Esophagus (tissue), 2 donors: Measurements from ENCODE around the gene CACNG3. TPM values are rescaled to one million over a fixed set of nuclear protein-coding genes. Genes with fewer than 3 reads are reported as not detected.
"Not testable (repeated sequence)": the region's sequence is repeated elsewhere in the genome, so short reads cannot be mapped to it uniquely, and the experiment has no call there.

ENCODE experiments used
- H3K27ac ChIP-seq, 2 donors: one replicate each; pipeline ENCODE4 v1.5.1; 2013; ENCODE audit warnings: low read depth in 2 of 2, mild to moderate bottlenecking in 2 of 2, inconsistent platforms in 1 of 2, low read length in 1 of 2, moderate library complexity in 1 of 2
- H3K27me3 ChIP-seq, 2 donors: one replicate each; pipeline ENCODE4 v1.6.1; 2013; ENCODE audit warnings: low read length in 2 of 2, control low read depth in 1 of 2, mild to moderate bottlenecking in 1 of 2; ENCODE audit not compliant: insufficient read depth in 2 of 2, control insufficient read depth in 1 of 2
- H3K36me3 ChIP-seq, 2 donors: one replicate each; pipeline ENCODE4 v1.6.1; 2013; ENCODE audit warnings: low read length in 1 of 2; ENCODE audit not compliant: control insufficient read depth in 2 of 2, insufficient read depth in 2 of 2
- H3K4me1 ChIP-seq, 2 donors: one replicate each; pipeline ENCODE4 v1.6.1; 2013; ENCODE audit warnings: low read length in 1 of 2; ENCODE audit not compliant: control insufficient read depth in 2 of 2, insufficient read depth in 2 of 2
- H3K4me3 ChIP-seq, 2 donors: one replicate each; pipeline ENCODE4 v1.5.1; 2013; ENCODE audit warnings: low read length in 2 of 2, mild to moderate bottlenecking in 2 of 2, low read depth in 1 of 2, moderate library complexity in 1 of 2
- H3K9me3 ChIP-seq, 2 donors: one replicate each; pipeline ENCODE4 v1.6.1; 2013; ENCODE audit warnings: mild to moderate bottlenecking in 2 of 2, low read depth in 1 of 2, low read length in 1 of 2, moderate library complexity in 1 of 2; ENCODE audit not compliant: control insufficient read depth in 2 of 2, insufficient read depth in 1 of 2
- WGBS, 2 donors: extraction: QIAGEN DNeasy Blood & Tissue Kit; methylation state at CpG; one replicate each; pipeline ENCODE4 v1.1.7; 2013; 5-methylcytosine and 5-hydroxymethylcytosine counted together
- polyA plus RNA-seq, 2 donors: library from polyadenylated mRNA; stranded (reverse); fragments of 200-250 nt; gene quantifications; one replicate each; pipeline ENCODE4 v1.2.3, GENCODE V29; 2013
- donor health status: healthy with polysubstance abuse.
- donor health status: Bipolar disorder and iron deficiency.

CACNG3 gene
- polyA plus RNA-seq, 2 donors, result not detected

- Histone ChIP-seq H3K4me3 (no peak overlapping the region), H3K9me3 (peaks cover 0 to 2% of the 10 kb centered on the region in 2 donors), H3K36me3 (no peaks in the 10 kb centered on the region), H3K4me1 (no peaks in the 10 kb centered on the region), H3K27ac (no peak overlapping the region), H3K27me3 (no peaks in the 10 kb centered on the region)
- 72 to 85% methylated on average over 7 of the region's 7 CpGs for WGBS, 2 donors
Observed at GRCh38 chr16:24294131-24294530, 38.0 kb downstream of the CACNG3 start.

- no peaks in the 10 kb centered on the region for H3K27me3 ChIP-seq
- H3K4me3 ChIP-seq, result no peak overlapping the region
- H3K4me1 ChIP-seq, result no peaks in the 10 kb centered on the region
- no peak overlapping the region for H3K27ac ChIP-seq
- WGBS, 2 donors, result 49 to 53% methylated on average over 3 of the region's 3 CpGs
- H3K36me3 ChIP-seq, result no peaks in the 10 kb centered on the region
- peaks cover 0 to 2% of the 10 kb centered on the region in 2 donors for H3K9me3 ChIP-seq
Observed at GRCh38 chr16:24297375-24297774, 41.2 kb downstream of the CACNG3 start.

GRCh38 chr16:24298548-24299167 lies 42.5 kb downstream of the CACNG3 start:
- 70 to 77% methylated on average over 5 of the region's 5 CpGs for whole genome bisulfite sequencing, 2 donors
- Histone ChIP-seq H3K27ac (no peak overlapping the region), H3K27me3 (no peaks in the 10 kb centered on the region), H3K9me3 (peaks cover 0 to 2% of the 10 kb centered on the region in 2 donors), H3K36me3 (no peaks in the 10 kb centered on the region), H3K4me3 (no peak overlapping the region), H3K4me1 (no peaks in the 10 kb centered on the region)

- 76 to 81% methylated on average over 6 of the region's 6 CpGs for WGBS, 2 donors
Observed at GRCh38 chr16:24300750-24301149, 44.6 kb downstream of the CACNG3 start.

GRCh38 chr16:24302636-24303035 lies 46.5 kb downstream of the CACNG3 start:
- no peaks in the 10 kb centered on the region for H3K27me3 ChIP-seq
- no peaks in the 10 kb centered on the region for H3K9me3 ChIP-seq
- H3K4me1 ChIP-seq, result no peaks in the 10 kb centered on the region
- H3K4me3 ChIP-seq, result no peak overlapping the region
- no peaks in the 10 kb centered on the region for H3K36me3 ChIP-seq
- WGBS, 2 donors, result 72 to 80% methylated on average over 8 of the region's 8 CpGs
- no peak overlapping the region for H3K27ac ChIP-seq

More at GRCh38 chr16:24300750-24301149, 44.6 kb downstream of the CACNG3 start:
- not testable (repeated sequence) for H3K9me3 ChIP-seq, H3K36me3 ChIP-seq, H3K27me3 ChIP-seq, H3K4me3 ChIP-seq, H3K27ac ChIP-seq, H3K4me1 ChIP-seq

GRCh38 chr16:24308200-24308599 lies 52.1 kb downstream of the CACNG3 start:
- Histone ChIP-seq H3K4me1 (no peaks in the 10 kb centered on the region), H3K27me3 (no peaks in the 10 kb centered on the region), H3K4me3 (no peak overlapping the region), H3K36me3 (no peaks in the 10 kb centered on the region), H3K27ac (no peak overlapping the region), H3K9me3 (no peaks in the 10 kb centered on the region)
- WGBS, 2 donors, result 65 to 74% methylated on average over 5 of the region's 5 CpGs

- no peaks in the 10 kb centered on the region for H3K9me3 ChIP-seq
- H3K27ac ChIP-seq, result no peak overlapping the region
- no peaks in the 10 kb centered on the region for H3K27me3 ChIP-seq
- 63 to 64% methylated on average over 13 of the region's 13 CpGs for WGBS, 2 donors
- no peak overlapping the region for H3K4me3 ChIP-seq
- no peaks in the 10 kb centered on the region for H3K4me1 ChIP-seq
- H3K36me3 ChIP-seq, result no peaks in the 10 kb centered on the region
Observed at GRCh38 chr16:24309258-24310142, 53.4 kb downstream of the CACNG3 start.

GRCh38 chr16:24315343-24315742 lies 59.2 kb downstream of the CACNG3 start:
- H3K36me3 ChIP-seq, result no peaks in the 10 kb centered on the region
- no peak overlapping the region for H3K4me3 ChIP-seq
- no peaks in the 10 kb centered on the region for H3K4me1 ChIP-seq
- H3K27ac ChIP-seq, result no peak overlapping the region
- H3K27me3 ChIP-seq, result no peaks in the 10 kb centered on the region
- no peaks in the 10 kb centered on the region for H3K9me3 ChIP-seq

- Histone ChIP-seq H3K4me3 (no peak overlapping the region), H3K9me3 (no peaks in the 10 kb centered on the region), H3K36me3 (no peaks in the 10 kb centered on the region), H3K4me1 (no peaks in the 10 kb centered on the region), H3K27ac (no peak overlapping the region), H3K27me3 (no peaks in the 10 kb centered on the region)
- 36 to 42% methylated on average over 1 of the region's 1 CpG for WGBS, 2 donors
Observed at GRCh38 chr16:24318680-24319079, 62.5 kb downstream of the CACNG3 start.
